Hepatocyte (in vitro differentiated cells): ENCODE data around the gene SPG11.

Experiments
- CTCF ChIP-seq: fragments of 200-600 bp; sonication (generic); IDR thresholded peaks from 2 replicates; pipeline ENCODE4 v1.5.1; 2016; ENCODE audit warnings: antibody characterized with exemption, mild to moderate bottlenecking; ENCODE audit not compliant: poor library complexity
- EZH2 ChIP-seq: fragments of 200-600 bp; sonication (generic); IDR thresholded peaks from 2 replicates; pipeline ENCODE4 v1.6.1; 2016; ENCODE audit warnings: antibody characterized with exemption, mild to moderate bottlenecking, borderline replicate concordance
- EZH2phosphoT487 ChIP-seq: fragments of 200-600 bp; sonication (generic); IDR thresholded peaks from one replicate; pipeline ENCODE4 v1.6.1; 2018; ENCODE audit warnings: antibody characterized with exemption, mild to moderate bottlenecking, low read depth, moderate library complexity; ENCODE audit not compliant: unreplicated experiment, severe bottlenecking

GRCh38 chr15:44536962-44537734 is 126.3 kb downstream of the SPG11 start, which contains the start of gene EIF3J:
- TF ChIP-seq EZH2phosphoT487 (no peak), CTCF (no peak), EZH2 (no peak)
